ENCODE data around the gene RB1. TPM values are rescaled to one million over a fixed set of nuclear protein-coding genes. Genes with fewer than 3 reads are reported as not detected.

Gene RB1
- total RNA-seq, 1 experiment from 2014 or later, result 36.7 TPM

- Histone ChIP-seq H3K9me3 (ENCODE audit: control insufficient read depth in 1 of 2, insufficient read depth in 1 of 2, low read depth in 1 of 2, low read length in 2 of 2) (no peaks in the 10 kb centered on the region), H3K27ac (ENCODE audit: low read depth, low read length) (no peak overlapping the region), H4K20me1 (ENCODE audit: insufficient read depth) (no peaks in the 10 kb centered on the region), H3K27me3 (ENCODE audit: insufficient read depth, low read length) (no peaks in the 10 kb centered on the region), H3K4me2 (ENCODE audit: low read length) (no peak overlapping the region), H3K4me1 (ENCODE audit: control insufficient read depth in 1 of 2, insufficient read depth in 2 of 2, low read length in 2 of 2) (no peaks in the 10 kb centered on the region), H2AFZ (ENCODE audit: low read depth, low read length, poor library complexity, severe bottlenecking) (no peak overlapping the region), H3K4me3 (replicated peaks in 1 of 2; ENCODE audit: low read depth in 1 of 2, low read length in 2 of 2) (no peak overlapping the region), H3K36me3 (ENCODE audit: control insufficient read depth in 1 of 2, insufficient read depth in 2 of 2, low read length in 2 of 2) (no peaks in the 10 kb centered on the region), H3K9me2 (ENCODE audit: insufficient read depth) (no peaks in the 10 kb centered on the region), H3K9ac (ENCODE audit: low read length) (no peak overlapping the region), H3K79me2 (ENCODE audit: insufficient read depth, low read length) (no peaks in the 10 kb centered on the region)
- POLR2A ChIA-PET, result no interaction called here
- TF ChIP-seq EGR1 (IDR thresholded peaks at IDR 0.05; ENCODE audit: low read depth), result no peak
- no peak for TF ChIP-seq SRF (IDR thresholded peaks at IDR 0.05; ENCODE audit: low read depth)
- TF ChIP-seq ZBTB33 (IDR thresholded peaks at IDR 0.05; ENCODE audit: extremely low read depth, insufficient replicate concordance, low read length), result no peak
- no peak for TF ChIP-seq SP1 (IDR thresholded peaks at IDR 0.05; ENCODE audit: low read depth)
- TF ChIP-seq TCF7L2 (IDR thresholded peaks at IDR 0.05; ENCODE audit: borderline replicate concordance, extremely low read depth, insufficient read depth, insufficient read length), result no peak
- TF ChIP-seq ELF1 (IDR thresholded peaks at IDR 0.05; ENCODE audit: borderline replicate concordance, low read depth), result no peak
- no peak for TF ChIP-seq EZH2 (IDR thresholded peaks at IDR 0.05)
- no peak for TF ChIP-seq ZNF274 (IDR thresholded peaks at IDR 0.05; ENCODE audit: low read depth, low read length)
- no peak for TF ChIP-seq REST (IDR thresholded peaks at IDR 0.05; ENCODE audit: low read depth)
- no peak for TF ChIP-seq JUND (IDR thresholded peaks at IDR 0.05)
- TF ChIP-seq RAD21 (IDR thresholded peaks at IDR 0.05; ENCODE audit: low read depth), result no peak
- no peak for TF ChIP-seq POLR2AphosphoS5 (IDR thresholded peaks at IDR 0.05; ENCODE audit: low read depth, low read length)
- no peak for TF ChIP-seq CEBPB (IDR thresholded peaks at IDR 0.05; ENCODE audit: low read depth)
- TF ChIP-seq POLR2A (IDR thresholded peaks at IDR 0.05; ENCODE audit: borderline replicate concordance, extremely low read depth, insufficient read depth, insufficient read length), result no peak
- TF ChIP-seq ZFX (IDR thresholded peaks at IDR 0.05), result no peak
- TF ChIP-seq MAX (IDR thresholded peaks at IDR 0.05), result no peak
- no peak for TF ChIP-seq EZH2phosphoT487 (IDR thresholded peaks at IDR 0.05; ENCODE audit: borderline replicate concordance)
- no peak for TF ChIP-seq YY1 (IDR thresholded peaks at IDR 0.05; ENCODE audit: extremely low read depth, insufficient replicate concordance, low read depth, low read length)
- TF ChIP-seq ATF3 (IDR thresholded peaks at IDR 0.05), result no peak
- DNase-seq (ENCODE audit: low read depth, low spot score), result no peak
- no TSS peak for BruUV-seq (replicated peaks)
- intact Hi-C loops (cut with micrococcal nuclease), result no loop called here
- CTCF ChIA-PET, result no interaction called here
- RAD21 ChIA-PET (ENCODE audit: low non-redundant PET in 1 of 2, low total read pairs in 2 of 2, uncharacterized antibody in 2 of 2, unreplicated experiment in 2 of 2), result no interaction called here
- no peak for ATAC-seq
Measured at GRCh38 chr13:48296528-48296927, 7.0 kb upstream of the RB1 start.
